ENCODE measurements around the gene CHMP4A. TPM values are rescaled to one million over a fixed set of nuclear protein-coding genes. Genes with fewer than 3 reads are reported as not detected.

Gene CHMP4A
- total RNA-seq, 6 experiments from 2014 or later = 32.4 to 41.1 (median 38.8) TPM

- Mint-ChIP-seq H3K4me3 (no peak overlapping the region), H3K27me3 (ENCODE audit: insufficient read depth) (no peaks in the 10 kb centered on the region; the same call in none of the 2 replicates), H3K4me1 (ENCODE audit: low read depth) (peaks cover 55% of the 10 kb centered on the region), H3K36me3 (ENCODE audit: low read depth) (peaks cover 25% of the 10 kb centered on the region), H3K9me3 (no peaks in the 10 kb centered on the region), H3K27ac (no peak overlapping the region)
- no peak for TF ChIP-seq CTCF (IDR thresholded peaks at IDR 0.05)
- no peak for DNase-seq
Observed at GRCh38 chr14:24192933-24193332, 20.4 kb downstream of the CHMP4A start.

- H3K9me3 Mint-ChIP-seq = no peaks in the 10 kb centered on the region
- no peak overlapping the region for H3K4me3 Mint-ChIP-seq
- no peak for DNase-seq
- no peak for TF ChIP-seq CTCF (IDR thresholded peaks at IDR 0.05)
- H3K4me1 Mint-ChIP-seq (ENCODE audit: low read depth) = peaks cover 53% of the 10 kb centered on the region
- peaks cover 31% of the 10 kb centered on the region for H3K36me3 Mint-ChIP-seq (ENCODE audit: low read depth)
- H3K27me3 Mint-ChIP-seq (ENCODE audit: insufficient read depth) = no peaks in the 10 kb centered on the region; the same call in none of the 2 replicates
- H3K27ac Mint-ChIP-seq = no peak overlapping the region; the same call in 1 of the 2 replicates
Observed at GRCh38 chr14:24190416-24190815, 22.9 kb downstream of the CHMP4A start.

GRCh38 chr14:24189460-24189859, 23.8 kb downstream of the CHMP4A start:
- Mint-ChIP-seq H3K36me3 (ENCODE audit: low read depth) (peaks cover 29% of the 10 kb centered on the region), H3K4me3 (peak overlapping the region; percentile 90), H3K9me3 (no peaks in the 10 kb centered on the region), H3K27me3 (ENCODE audit: insufficient read depth) (no peaks in the 10 kb centered on the region; the same call in 1 of the 2 replicates), H3K4me1 (ENCODE audit: low read depth) (peaks cover 48% of the 10 kb centered on the region), H3K27ac (peak overlapping the region; percentile 92)
- no peak for DNase-seq
- no peak for TF ChIP-seq CTCF (IDR thresholded peaks at IDR 0.05)

- peaks cover 26% of the 10 kb centered on the region for H3K36me3 Mint-ChIP-seq (ENCODE audit: low read depth)
- H3K4me3 Mint-ChIP-seq = peak overlapping the region; percentile 90
- H3K4me1 Mint-ChIP-seq (ENCODE audit: low read depth) = peaks cover 44% of the 10 kb centered on the region
- peak overlapping the region; percentile 92 for H3K27ac Mint-ChIP-seq
- TF ChIP-seq CTCF (IDR thresholded peaks at IDR 0.05) = no peak
- no peaks in the 10 kb centered on the region for H3K9me3 Mint-ChIP-seq
- peaks cover 2% of the 10 kb centered on the region for H3K27me3 Mint-ChIP-seq (ENCODE audit: insufficient read depth)
- DNase-seq = no peak
Observed at GRCh38 chr14:24189059-24189375, 24.3 kb downstream of the CHMP4A start.

GRCh38 chr14:24188251-24189058, 24.8 kb downstream of the CHMP4A start, which contains the start of gene IPO4:
Gene IPO4 (minus strand): TSS chr14:24188816. CDS start chr14:24188787, 29 bp downstream.
- Mint-ChIP-seq H3K36me3 (ENCODE audit: low read depth) (peaks cover 26% of the 10 kb centered on the region), H3K4me3 (peak within 1 kb of the TSS; percentile 90), H3K9me3 (no peaks in the 10 kb centered on the region), H3K4me1 (ENCODE audit: low read depth) (peaks cover 41% of the 10 kb centered on the region), H3K27me3 (ENCODE audit: insufficient read depth) (peaks cover 4% of the 10 kb centered on the region), H3K27ac (peak within 1 kb of the TSS; percentile 92)
- peak; percentile 97 for DNase-seq
- no peak for TF ChIP-seq CTCF (IDR thresholded peaks at IDR 0.05)
